PC-3 (cell line): ENCODE results near the gene KIF13A. TPM values are rescaled to one million over a fixed set of nuclear protein-coding genes. Genes with fewer than 3 reads are reported as not detected.

Experiments
- ATAC-seq: fragments of 200-7000 bp; cut with Tn5 transposase; 2 replicates; pipeline ENCODE4 v1.9.1; 2020; ENCODE audit warnings: mild to moderate bottlenecking, moderate library complexity
- BruUV-seq: library from RNA; stranded (reverse); fragments of 400-500 nt; replicated peaks from 2 replicates; lab custom pipeline; 2021; lab: Mats Ljungman, UMichigan
- CTCF ChIA-PET: fragments of 300-600 bp; sonication (Branson Sonifier 250); formaldehyde crosslinking; loops from one replicate; lab custom pipeline; 2022; ENCODE audit warnings: antibody characterized with exemption; lab: Charles Lee
- POLR2A ChIA-PET: fragments of 300-600 bp; sonication (Branson Sonifier 250); formaldehyde crosslinking; loops from one replicate; lab custom pipeline; 2022; ENCODE audit warnings: antibody characterized with exemption; ENCODE audit not compliant: unreplicated experiment; lab: Charles Lee
- DNase-seq: peaks from one replicate; pipeline ENCODE4 v3.0.0-alpha.2; 2015
- H2AFZ ChIP-seq: fragments of 300-600 bp; sonication (generic); 2 replicates; pipeline ENCODE4 v1.6.0; 2016; ENCODE audit warnings: antibody characterized with exemption, low read length
- H3F3A ChIP-seq: fragments of 300-600 bp; sonication (generic); one replicate; pipeline ENCODE4 v1.6.0; 2017; ENCODE audit warnings: antibody characterized with exemption, low read length, control low read depth, mild to moderate bottlenecking; ENCODE audit not compliant: unreplicated experiment
- H3K27ac ChIP-seq: fragments of 300-600 bp; sonication (generic); 2 replicates; pipeline ENCODE4 v1.5.1; 2016; ENCODE audit warnings: mild to moderate bottlenecking, low read length
- H3K27me3 ChIP-seq: fragments of 300-600 bp; sonication (generic); 2 replicates; pipeline ENCODE4 v1.6.1; 2016; ENCODE audit warnings: low read length, mixed read lengths
- H3K36me3 ChIP-seq: fragments of 300-600 bp; sonication (generic); 2 replicates; pipeline ENCODE4 v1.6.1; 2016; ENCODE audit warnings: low read depth, mixed run types, low read length, mixed read lengths
- H3K4me1 ChIP-seq: fragments of 300-600 bp; sonication (generic); 2 replicates; pipeline ENCODE4 v1.5.1; 2016; ENCODE audit warnings: low read length; ENCODE audit not compliant: insufficient read depth
- H3K4me2 ChIP-seq: fragments of 300-600 bp; sonication (generic); 2 replicates; pipeline ENCODE4 v1.6.0; 2016; ENCODE audit warnings: low read length
- H3K4me3 ChIP-seq: fragments of 300-600 bp; sonication (generic); 2 replicates; pipeline ENCODE4 v1.5.1; 2016; ENCODE audit warnings: mild to moderate bottlenecking, low read length, mixed read lengths
- H3K79me2 ChIP-seq: fragments of 300-600 bp; sonication (generic); 2 replicates; pipeline ENCODE4 v1.6.1; 2017; ENCODE audit warnings: low read length, mixed read lengths
- H3K9ac ChIP-seq: fragments of 300-600 bp; sonication (generic); 2 replicates; pipeline ENCODE4 v1.6.0; 2016; ENCODE audit warnings: mild to moderate bottlenecking, low read length
- H3K9me2 ChIP-seq: fragments of 300-600 bp; sonication (generic); replicated peaks from 2 replicates; pipeline ENCODE4 v1.6.1; 2016; ENCODE audit warnings: mixed run types, low read length, mixed read lengths
- H3K9me3 ChIP-seq: fragments of 300-600 bp; sonication (generic); 2 replicates; pipeline ENCODE4 v1.6.1; 2016; ENCODE audit warnings: low read length, mixed read lengths
- H4K20me1 ChIP-seq: fragments of 300-600 bp; sonication (generic); 2 replicates; pipeline ENCODE4 v1.6.1; 2016; ENCODE audit warnings: low read length, mixed read lengths
- EZH2 ChIP-seq: fragments of 300-600 bp; sonication (generic); IDR thresholded peaks from one replicate; pipeline ENCODE4 v1.6.1; 2017; ENCODE audit warnings: antibody characterized with exemption, mild to moderate bottlenecking, low read length; ENCODE audit not compliant: unreplicated experiment
- EZH2phosphoT487 ChIP-seq: fragments of 300-600 bp; sonication (generic); IDR thresholded peaks from 2 replicates; pipeline ENCODE4 v1.6.1; 2018; ENCODE audit warnings: mild to moderate bottlenecking, antibody characterized with exemption, low read length, borderline replicate concordance
- intact Hi-C: fragments of 100-400 bp; cut with micrococcal nuclease; formaldehyde crosslinking; loops from 2 replicates; pipeline ENCODE4 v1.9.0; 2023
- total RNA-seq: library from RNA; depleted of rRNA; stranded (reverse); fragments of >200 nt; gene quantifications from 2 replicates; pipeline ENCODE4 v1.2.3, GENCODE V29; 2014
- TF ChIP-seq, protein P1 (sequence below): fragments of 300-600 bp; sonication (generic); conservative IDR thresholded peaks from 2 replicates; pipeline ENCODE4 v1.5.1; 2017; ENCODE audit warnings: antibody characterized with exemption, low read depth, mild to moderate bottlenecking, low read length

The KIF13A gene
- total RNA-seq, 1 experiment from 2014 or later, result 21.3 TPM

DNA sequence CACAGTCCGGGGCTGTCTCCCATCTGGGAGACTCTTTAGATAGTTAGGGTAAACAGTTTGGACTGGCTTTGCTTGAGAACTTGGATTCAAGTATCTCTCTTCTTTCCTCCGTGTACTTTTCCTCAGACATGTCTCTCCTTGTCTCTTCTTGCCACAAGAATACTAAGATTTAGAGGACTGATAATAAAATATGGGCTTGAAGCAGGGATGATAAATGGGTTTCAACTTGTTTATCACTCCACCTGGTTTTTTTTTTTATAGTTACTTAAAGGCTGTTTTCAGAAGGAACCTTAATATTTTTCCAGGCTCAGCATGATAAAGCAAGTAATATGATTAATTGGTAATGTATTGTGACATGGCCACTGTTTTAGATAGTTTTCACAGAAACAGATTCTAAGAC, 40.9 kb upstream of the KIF13A start:
- intact Hi-C loops, result no loop called here
- POLR2A ChIA-PET, result no interaction called here
- Histone ChIP-seq H3K4me1 (no peaks in the 10 kb centered on the region), H3K36me3 (no peaks in the 10 kb centered on the region), H3K9me2 (no peaks in the 10 kb centered on the region), H4K20me1 (no peaks in the 10 kb centered on the region), H3K9ac (no peak overlapping the region), H3F3A (no peaks in the 10 kb centered on the region), H3K27me3 (no peaks in the 10 kb centered on the region), H3K9me3 (no peaks in the 10 kb centered on the region), H3K4me2 (no peak overlapping the region), H3K79me2 (no peaks in the 10 kb centered on the region), H3K27ac (no peak overlapping the region), H2AFZ (no peak overlapping the region), H3K4me3 (no peak overlapping the region)
- ATAC-seq (no peak), DNase-seq (no peak)
- CTCF ChIA-PET, result no interaction called here
- BruUV-seq, result no TSS peak
- TF ChIP-seq, protein P1, sequence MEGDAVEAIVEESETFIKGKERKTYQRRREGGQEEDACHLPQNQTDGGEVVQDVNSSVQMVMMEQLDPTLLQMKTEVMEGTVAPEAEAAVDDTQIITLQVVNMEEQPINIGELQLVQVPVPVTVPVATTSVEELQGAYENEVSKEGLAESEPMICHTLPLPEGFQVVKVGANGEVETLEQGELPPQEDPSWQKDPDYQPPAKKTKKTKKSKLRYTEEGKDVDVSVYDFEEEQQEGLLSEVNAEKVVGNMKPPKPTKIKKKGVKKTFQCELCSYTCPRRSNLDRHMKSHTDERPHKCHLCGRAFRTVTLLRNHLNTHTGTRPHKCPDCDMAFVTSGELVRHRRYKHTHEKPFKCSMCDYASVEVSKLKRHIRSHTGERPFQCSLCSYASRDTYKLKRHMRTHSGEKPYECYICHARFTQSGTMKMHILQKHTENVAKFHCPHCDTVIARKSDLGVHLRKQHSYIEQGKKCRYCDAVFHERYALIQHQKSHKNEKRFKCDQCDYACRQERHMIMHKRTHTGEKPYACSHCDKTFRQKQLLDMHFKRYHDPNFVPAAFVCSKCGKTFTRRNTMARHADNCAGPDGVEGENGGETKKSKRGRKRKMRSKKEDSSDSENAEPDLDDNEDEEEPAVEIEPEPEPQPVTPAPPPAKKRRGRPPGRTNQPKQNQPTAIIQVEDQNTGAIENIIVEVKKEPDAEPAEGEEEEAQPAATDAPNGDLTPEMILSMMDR, result no peak
- TF ChIP-seq EZH2 (no peak), EZH2phosphoT487 (no peak)

DNA sequence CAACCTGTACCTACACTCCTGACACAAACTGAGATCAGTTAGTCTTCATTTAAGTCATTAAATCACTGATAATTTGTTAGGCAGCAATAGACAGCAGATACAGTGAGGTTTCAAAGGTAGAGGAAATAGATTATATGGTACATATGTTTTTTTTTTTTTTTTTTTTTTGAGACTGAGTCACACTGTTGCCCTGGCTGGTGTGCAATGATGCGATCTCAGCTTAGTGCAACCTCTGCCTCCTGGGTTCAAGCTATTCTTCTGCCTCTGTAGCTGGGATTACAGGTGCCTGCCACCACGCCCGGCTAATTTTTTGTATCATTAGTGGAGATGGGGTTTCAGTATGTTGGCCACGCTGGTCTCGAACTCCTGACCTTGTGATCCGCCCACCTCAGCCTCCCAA, 38.2 kb upstream of the KIF13A start:
- Histone ChIP-seq H3F3A (no peaks in the 10 kb centered on the region), H3K4me2 (no peak overlapping the region), H3K4me3 (no peak overlapping the region), H3K9me2 (no peaks in the 10 kb centered on the region), H4K20me1 (no peaks in the 10 kb centered on the region), H3K9ac (no peak overlapping the region), H3K36me3 (no peaks in the 10 kb centered on the region), H3K9me3 (no peaks in the 10 kb centered on the region), H2AFZ (no peak overlapping the region), H3K4me1 (peaks cover 11% of the 10 kb centered on the region; the same call in 1 of the 2 replicates), H3K79me2 (no peaks in the 10 kb centered on the region), H3K27me3 (no peaks in the 10 kb centered on the region), H3K27ac (no peak overlapping the region)
- no TSS peak for BruUV-seq
- ATAC-seq, result no peak
- ChIA-PET CTCF (no interaction called here), POLR2A (no interaction called here)
- DNase-seq, result no peak
- intact Hi-C loops, result no loop called here
- TF ChIP-seq EZH2 (no peak), EZH2phosphoT487 (no peak)
- TF ChIP-seq, protein P1, result no peak

DNA sequence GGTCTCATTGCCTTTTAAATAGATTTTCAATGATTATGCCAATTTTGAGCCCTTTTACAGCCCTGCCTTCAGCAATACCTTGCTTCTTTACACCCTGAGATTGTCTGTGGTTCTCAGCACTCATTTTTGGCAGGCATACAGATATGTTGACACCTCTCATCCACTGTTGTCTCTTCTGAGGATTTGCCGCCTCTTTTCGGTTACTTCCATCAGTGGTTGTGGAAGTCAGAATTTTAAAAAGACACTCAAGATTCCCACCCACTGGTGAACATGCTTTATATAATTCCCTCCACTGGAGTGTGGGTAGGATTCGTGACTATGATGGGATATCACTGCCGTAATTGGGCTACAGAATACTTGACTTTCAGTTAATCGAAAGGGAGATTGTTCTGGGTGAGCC, 37.4 kb upstream of the KIF13A start:
- TF ChIP-seq EZH2, result no peak
- TF ChIP-seq, protein P1, result no peak
- TF ChIP-seq EZH2phosphoT487, result no peak
- intact Hi-C loops, result no loop called here
- DNase-seq (no peak), ATAC-seq (no peak)
- Histone ChIP-seq H3K4me1 (peaks cover 11% of the 10 kb centered on the region; the same call in 1 of the 2 replicates), H3K4me2 (no peak overlapping the region), H3K9me3 (no peaks in the 10 kb centered on the region), H3K79me2 (no peaks in the 10 kb centered on the region), H3K27ac (no peak overlapping the region), H3K4me3 (no peak overlapping the region), H4K20me1 (no peaks in the 10 kb centered on the region), H3K9me2 (no peaks in the 10 kb centered on the region), H2AFZ (no peak overlapping the region), H3K36me3 (no peaks in the 10 kb centered on the region), H3K9ac (no peak overlapping the region), H3F3A (no peaks in the 10 kb centered on the region), H3K27me3 (no peaks in the 10 kb centered on the region)
- no TSS peak for BruUV-seq
- ChIA-PET POLR2A (no interaction called here), CTCF (no interaction called here)
